ENCODE results near the gene TIAM2. TPM values are rescaled to one million over a fixed set of nuclear protein-coding genes. Genes with fewer than 3 reads are reported as not detected.

Gene TIAM2
- total RNA-seq, 1 experiment from 2014 or later, result 3.8 TPM

DNA sequence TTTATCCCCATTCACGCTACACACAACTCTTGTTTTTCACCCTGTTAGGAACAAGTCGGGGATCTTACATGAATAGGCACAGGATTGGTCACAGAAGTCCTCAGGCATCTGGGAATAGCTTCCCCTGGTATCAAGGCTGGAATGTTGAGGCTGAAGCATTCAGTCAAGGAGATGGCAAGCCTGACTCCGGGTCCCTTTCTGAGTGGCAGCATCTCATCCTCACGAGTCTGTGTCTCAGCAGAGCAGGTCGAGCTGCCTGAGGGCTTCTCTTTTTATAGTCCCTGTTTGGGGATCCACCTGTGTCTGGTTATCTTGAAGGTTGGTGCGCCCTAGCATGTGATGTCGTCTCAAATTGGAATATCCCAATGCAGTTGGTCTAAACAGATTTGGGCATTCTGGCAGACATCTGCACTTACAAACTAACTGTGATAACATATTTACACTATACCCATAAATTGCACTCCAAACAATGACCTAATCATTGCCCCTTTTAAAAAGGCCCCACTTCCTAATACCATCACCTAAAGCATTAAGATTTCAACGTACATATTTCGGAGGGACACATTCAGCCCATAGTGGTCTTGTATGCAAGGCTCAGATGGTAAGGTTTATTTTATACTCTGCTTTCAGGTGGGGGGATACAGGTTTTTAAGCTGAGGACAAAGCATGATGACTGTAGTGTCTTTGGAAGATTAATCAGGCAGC, 156.0 kb downstream of the TIAM2 start:
- Histone ChIP-seq H3K4me1 (peaks cover 15% of the 10 kb centered on the region), H3K27me3 (replicated peaks; ENCODE audit: control insufficient read depth, insufficient read depth, low read length) (no peaks in the 10 kb centered on the region), H3K36me3 (ENCODE audit: control insufficient read depth, insufficient read depth, low read length) (no peaks in the 10 kb centered on the region), H3K9me3 (no peaks in the 10 kb centered on the region), H3K4me3 (ENCODE audit: low read depth, low read length) (no peak overlapping the region)
- Mint-ChIP-seq H3K4me3 (ENCODE audit: unreplicated experiment) (no peak overlapping the region), H3K36me3 (ENCODE audit: insufficient read depth, unreplicated experiment) (no peaks in the 10 kb centered on the region), H3K4me1 (ENCODE audit: low read depth, unreplicated experiment) (peaks cover 12% of the 10 kb centered on the region), H3K9me3 (ENCODE audit: unreplicated experiment) (no peaks in the 10 kb centered on the region), H3K27ac (ENCODE audit: unreplicated experiment) (no peak overlapping the region), H3K27me3 (ENCODE audit: insufficient read depth, unreplicated experiment) (no peaks in the 10 kb centered on the region)
- CTCF ChIA-PET, result no interaction called here
- BruUV-seq (replicated peaks), result no TSS peak
- intact Hi-C loops (cut with micrococcal nuclease; ENCODE audit: unreplicated experiment), result loop anchor here (2.0 kb wide), 1 partner anchor 32 kb away; no protein-coding TSS in a partner anchor
- DNase-seq, result no peak
- TF ChIP-seq, protein P1, sequence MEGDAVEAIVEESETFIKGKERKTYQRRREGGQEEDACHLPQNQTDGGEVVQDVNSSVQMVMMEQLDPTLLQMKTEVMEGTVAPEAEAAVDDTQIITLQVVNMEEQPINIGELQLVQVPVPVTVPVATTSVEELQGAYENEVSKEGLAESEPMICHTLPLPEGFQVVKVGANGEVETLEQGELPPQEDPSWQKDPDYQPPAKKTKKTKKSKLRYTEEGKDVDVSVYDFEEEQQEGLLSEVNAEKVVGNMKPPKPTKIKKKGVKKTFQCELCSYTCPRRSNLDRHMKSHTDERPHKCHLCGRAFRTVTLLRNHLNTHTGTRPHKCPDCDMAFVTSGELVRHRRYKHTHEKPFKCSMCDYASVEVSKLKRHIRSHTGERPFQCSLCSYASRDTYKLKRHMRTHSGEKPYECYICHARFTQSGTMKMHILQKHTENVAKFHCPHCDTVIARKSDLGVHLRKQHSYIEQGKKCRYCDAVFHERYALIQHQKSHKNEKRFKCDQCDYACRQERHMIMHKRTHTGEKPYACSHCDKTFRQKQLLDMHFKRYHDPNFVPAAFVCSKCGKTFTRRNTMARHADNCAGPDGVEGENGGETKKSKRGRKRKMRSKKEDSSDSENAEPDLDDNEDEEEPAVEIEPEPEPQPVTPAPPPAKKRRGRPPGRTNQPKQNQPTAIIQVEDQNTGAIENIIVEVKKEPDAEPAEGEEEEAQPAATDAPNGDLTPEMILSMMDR (IDR thresholded peaks at IDR 0.05; ENCODE audit: insufficient read depth in 1 of 2, low read depth in 1 of 2, low read length in 1 of 2, severe bottlenecking in 1 of 2, unreplicated experiment in 1 of 2), result no peak
- POLR2A ChIA-PET, result no interaction called here

DNA sequence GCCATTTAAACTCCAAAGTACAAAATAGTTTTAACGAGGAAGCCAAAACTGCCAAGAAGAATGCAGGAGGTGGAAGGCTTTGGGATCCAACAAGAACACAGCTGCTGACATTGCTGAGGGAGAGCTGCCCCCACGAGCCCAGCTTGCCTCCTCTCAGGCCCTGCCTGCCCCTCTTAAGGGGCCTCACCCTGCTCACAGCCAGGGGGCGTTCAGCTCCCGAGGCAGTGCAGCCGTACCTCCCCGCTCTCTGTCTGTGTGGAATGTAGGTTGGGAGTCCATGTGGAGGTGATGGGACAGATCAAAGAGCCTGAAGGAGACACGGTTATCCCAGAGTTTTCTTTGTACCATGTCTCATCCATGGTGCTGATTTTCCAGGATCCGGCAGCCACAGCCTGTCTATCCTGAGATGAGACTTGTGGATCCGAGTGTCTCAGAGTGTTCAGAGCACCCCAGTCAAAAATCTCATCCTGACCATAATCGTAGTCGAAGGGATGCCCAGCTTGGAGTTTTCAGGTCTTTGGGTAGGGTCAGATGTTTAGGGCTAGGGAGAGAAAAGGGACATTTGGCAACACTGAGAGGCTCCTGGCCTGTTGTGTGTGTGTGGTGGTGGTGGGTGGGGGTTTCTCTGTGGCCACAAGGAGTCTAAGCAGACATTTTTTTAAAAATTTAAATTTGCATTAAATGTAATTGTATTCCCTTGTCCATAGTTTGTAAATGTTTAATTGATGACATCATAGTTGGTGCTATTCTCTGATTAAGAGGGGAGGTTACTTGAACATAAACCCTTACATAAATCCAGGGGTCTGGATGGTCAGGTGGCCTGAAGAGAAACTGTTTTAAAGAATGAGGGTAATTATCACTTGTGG, 157.3 kb downstream of the TIAM2 start:
- no TSS peak for BruUV-seq (replicated peaks)
- CTCF ChIA-PET, result no interaction called here
- Mint-ChIP-seq H3K27ac (ENCODE audit: unreplicated experiment) (no peak overlapping the region), H3K36me3 (ENCODE audit: insufficient read depth, unreplicated experiment) (no peaks in the 10 kb centered on the region), H3K4me1 (ENCODE audit: low read depth, unreplicated experiment) (peaks cover 22% of the 10 kb centered on the region), H3K4me3 (ENCODE audit: unreplicated experiment) (no peak overlapping the region), H3K27me3 (ENCODE audit: insufficient read depth, unreplicated experiment) (no peaks in the 10 kb centered on the region), H3K9me3 (ENCODE audit: unreplicated experiment) (no peaks in the 10 kb centered on the region)
- peak in 1 of 2 experiments; percentile 38 for DNase-seq
- H3K4me1 ChIP-seq, result peaks cover 15% of the 10 kb centered on the region
- no peaks in the 10 kb centered on the region for H3K27me3 ChIP-seq (replicated peaks; ENCODE audit: control insufficient read depth, insufficient read depth, low read length)
- H3K4me3 ChIP-seq (ENCODE audit: low read depth, low read length), result no peak overlapping the region
- POLR2A ChIA-PET, result no interaction called here
- no peaks in the 10 kb centered on the region for H3K36me3 ChIP-seq (ENCODE audit: control insufficient read depth, insufficient read depth, low read length)
- intact Hi-C loops (cut with micrococcal nuclease; ENCODE audit: unreplicated experiment), result no loop called here
- TF ChIP-seq, protein P1 (IDR thresholded peaks at IDR 0.05; ENCODE audit: insufficient read depth in 1 of 2, low read depth in 1 of 2, low read length in 1 of 2, severe bottlenecking in 1 of 2, unreplicated experiment in 1 of 2), result peak in 1 of 2 experiments; percentile 48
- H3K9me3 ChIP-seq, result no peaks in the 10 kb centered on the region

DNA sequence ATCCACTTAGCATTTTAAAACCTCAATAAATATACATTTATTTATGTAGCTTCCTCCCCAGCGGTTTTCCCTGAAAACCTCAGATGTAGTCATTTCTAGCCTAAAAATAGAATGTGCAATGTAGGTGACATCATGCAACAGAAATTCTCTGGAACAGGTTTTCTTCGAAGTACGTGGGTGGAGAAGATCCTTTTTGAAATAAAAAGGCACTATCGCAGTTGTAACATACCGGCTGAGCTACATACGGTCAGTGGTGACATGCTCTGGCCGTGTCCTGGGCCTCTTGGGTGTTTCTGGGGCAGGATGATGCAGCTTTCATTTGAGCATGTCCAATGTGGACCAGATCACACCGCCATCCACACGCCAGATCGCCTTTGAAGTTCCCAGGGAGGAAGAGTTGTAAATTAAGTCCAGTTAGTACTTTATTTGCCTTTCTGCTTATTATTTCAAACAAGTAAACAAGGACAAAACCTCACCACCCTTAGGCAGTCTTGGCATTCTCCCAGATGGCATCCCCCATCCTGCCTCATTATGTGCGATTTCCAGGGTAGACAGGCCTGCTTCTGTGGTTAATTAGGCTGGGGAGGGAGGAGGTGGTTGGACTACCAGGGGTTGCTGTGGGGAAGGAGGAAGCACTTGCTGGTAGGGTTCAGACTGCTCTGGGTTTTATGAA, 159.2 kb downstream of the TIAM2 start:
- TF ChIP-seq, protein P1 (IDR thresholded peaks at IDR 0.05; ENCODE audit: insufficient read depth in 1 of 2, low read depth in 1 of 2, low read length in 1 of 2, severe bottlenecking in 1 of 2, unreplicated experiment in 1 of 2), result no peak
- DNase-seq, result no peak
- intact Hi-C loops (cut with micrococcal nuclease; ENCODE audit: unreplicated experiment), result no loop called here
- no peak overlapping the region for H3K4me3 Mint-ChIP-seq (ENCODE audit: unreplicated experiment)
- no peak overlapping the region for H3K27ac Mint-ChIP-seq (ENCODE audit: unreplicated experiment)
- Histone ChIP-seq H3K4me3 (ENCODE audit: low read depth, low read length) (no peak overlapping the region), H3K27me3 (replicated peaks; ENCODE audit: control insufficient read depth, insufficient read depth, low read length) (no peaks in the 10 kb centered on the region), H3K36me3 (ENCODE audit: control insufficient read depth, insufficient read depth, low read length) (no peaks in the 10 kb centered on the region), H3K4me1 (peaks cover 18% of the 10 kb centered on the region), H3K9me3 (no peaks in the 10 kb centered on the region)
- no peaks in the 10 kb centered on the region for H3K9me3 Mint-ChIP-seq (ENCODE audit: unreplicated experiment)
- H3K4me1 Mint-ChIP-seq (ENCODE audit: low read depth, unreplicated experiment), result peaks cover 22% of the 10 kb centered on the region
- ChIA-PET POLR2A (no interaction called here), CTCF (no interaction called here)
- no TSS peak for BruUV-seq (replicated peaks)
- no peaks in the 10 kb centered on the region for H3K27me3 Mint-ChIP-seq (ENCODE audit: insufficient read depth, unreplicated experiment)
- no peaks in the 10 kb centered on the region for H3K36me3 Mint-ChIP-seq (ENCODE audit: insufficient read depth, unreplicated experiment)

All from Caco-2 (cell line).